GM12892 (cell line): ENCODE measurements around the gene KCNMA1.

Experiments
- POLR2A ChIP-seq: IDR thresholded peaks from 2 replicates; pipeline ENCODE4 v1.6.1; 2011; ENCODE audit warnings: low read depth, low read length, control low read depth
- POLR2AphosphoS5 ChIP-seq: IDR thresholded peaks from 2 replicates; pipeline ENCODE4 v1.6.1; 2011; ENCODE audit warnings: low read depth, low read length, control low read depth

DNA sequence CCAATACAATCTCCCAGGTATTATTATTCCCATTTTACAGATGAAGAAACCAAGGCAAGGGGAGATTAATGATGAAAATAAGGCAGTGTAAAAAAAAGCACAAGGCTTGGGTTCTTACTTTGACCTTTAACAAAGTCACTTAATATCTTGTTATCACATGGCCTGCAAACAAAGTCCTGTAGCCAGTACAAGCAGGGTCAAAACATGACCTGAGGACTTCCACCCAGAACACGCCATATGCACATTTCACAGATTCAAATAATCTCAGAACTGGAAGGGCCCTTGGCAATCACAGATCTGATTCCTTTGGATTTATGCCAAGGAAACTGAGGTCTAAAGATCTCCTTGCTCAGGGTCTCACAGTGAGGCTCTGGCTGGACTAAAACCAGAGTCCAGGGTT, 162.1 kb downstream of the KCNMA1 start:
- TF ChIP-seq POLR2AphosphoS5 (no peak), POLR2A (no peak)
